SK-N-SH (cell line): ENCODE measurements around the gene AMELX. TPM values are rescaled to one million over a fixed set of nuclear protein-coding genes. Genes with fewer than 3 reads are reported as not detected.

Experiments
- CTCF ChIA-PET: fragments of 300-600, 350-600 bp; formaldehyde crosslinking; extraction: SDS; loops from one replicate; lab custom pipeline; 2021; lab: Yijun Ruan, JAX
- POLR2A ChIA-PET: fragments of 350-600 bp; sonication (Branson Sonifier 250); formaldehyde crosslinking; extraction: SDS; loops from one replicate; lab custom pipeline; 2020; ENCODE audit warnings: antibody characterized with exemption, inconsistent platforms; lab: Yijun Ruan, JAX
- DNase-seq: peaks from one replicate; pipeline ENCODE4 v3.0.0; 2012
- H2AFZ ChIP-seq: fragments of 200-600 bp; sonication (generic); 2 replicates; pipeline ENCODE4 v1.8.1; 2016; ENCODE audit warnings: antibody characterized with exemption, mild to moderate bottlenecking, low read depth
- H3F3A ChIP-seq: fragments of 200-600 bp; sonication (generic); replicated peaks from 2 replicates; pipeline ENCODE3; 2016; ENCODE audit warnings: antibody characterized with exemption, mild to moderate bottlenecking; ENCODE audit not compliant: insufficient read depth
- H3K27ac ChIP-seq, 2 experiments: fragments of 200-500 bp in 1 of 2; fragments of 200-600 bp in 1 of 2; sonication (Bioruptor generic) in 1 of 2; sonication (generic), shearing (Covaris generic) in 1 of 2; 2 replicates each; pipeline versions ENCODE4 v1.5.1 to v1.6.1; 2014 to 2016; ENCODE audit warnings: low read depth in 2 of 2, inconsistent platforms in 1 of 2, low read length in 1 of 2, mild to moderate bottlenecking in 1 of 2, mixed read lengths in 1 of 2
- H3K27me3 ChIP-seq: fragments of 200-600 bp; sonication (generic), shearing (Covaris generic); 2 replicates; pipeline ENCODE4 v1.6.1; 2016; ENCODE audit warnings: mixed run types; ENCODE audit not compliant: insufficient read depth
- H3K36me3 ChIP-seq, 2 experiments: fragments of 200-500 bp in 1 of 2; fragments of 200-600 bp in 1 of 2; sonication (Bioruptor generic) in 1 of 2; sonication (generic) in 1 of 2; replicated peaks in 1 of 2; 2 replicates each; pipeline versions ENCODE3 to v1.5.1; 2014 to 2016; ENCODE audit warnings: low read length in 1 of 2, mild to moderate bottlenecking in 1 of 2; ENCODE audit not compliant: insufficient read depth in 2 of 2, control insufficient read depth in 1 of 2
- H3K4me1 ChIP-seq, 2 experiments: fragments of 200-500 bp in 1 of 2; fragments of 200-600 bp in 1 of 2; sonication (Bioruptor generic) in 1 of 2; sonication (generic), shearing (Covaris generic) in 1 of 2; 2 replicates each; pipeline versions ENCODE4 v1.5.1 to v1.6.1; 2014 to 2016; ENCODE audit warnings: low read depth in 1 of 2, low read length in 1 of 2, mixed run types in 1 of 2; ENCODE audit not compliant: insufficient read depth in 2 of 2, control insufficient read depth in 1 of 2
- H3K4me2 ChIP-seq: fragments of 200-600 bp; sonication (generic), shearing (Covaris generic); 2 replicates; pipeline ENCODE4 v1.6.1; 2017; ENCODE audit warnings: mixed run types
- H3K4me3 ChIP-seq, 2 experiments: fragments of 200-500 bp in 1 of 2; fragments of 200-600 bp in 1 of 2; sonication (Bioruptor generic) in 1 of 2; sonication (generic), shearing (Covaris generic) in 1 of 2; 2 replicates each; pipeline versions ENCODE4 v1.5.1 to v1.8.1; 2014 to 2016; ENCODE audit warnings: low read depth in 2 of 2, inconsistent platforms in 1 of 2, low read length in 1 of 2, mild to moderate bottlenecking in 1 of 2, mixed read lengths in 1 of 2, moderate library complexity in 1 of 2
- H3K79me2 ChIP-seq: fragments of 200-600 bp; sonication (generic); 2 replicates; pipeline ENCODE4 v1.8.1; 2017; ENCODE audit warnings: mild to moderate bottlenecking; ENCODE audit not compliant: insufficient read depth
- H3K9ac ChIP-seq: fragments of 200-600 bp; sonication (generic); 2 replicates; pipeline ENCODE4 v1.6.1; 2017; ENCODE audit warnings: mixed run types
- H3K9me2 ChIP-seq: fragments of 200-600 bp; sonication (generic); 2 replicates; pipeline ENCODE4 v1.6.1; 2017; ENCODE audit warnings: mixed run types
- H3K9me3 ChIP-seq: fragments of 200-600 bp; sonication (generic); 2 replicates; pipeline ENCODE4 v1.6.1; 2017; ENCODE audit warnings: mixed run types, mild to moderate bottlenecking, moderate library complexity
- H4K20me1 ChIP-seq: fragments of 200-600 bp; sonication (generic); 2 replicates; pipeline ENCODE4 v1.6.1; 2017; ENCODE audit warnings: mild to moderate bottlenecking, mixed run types; ENCODE audit not compliant: insufficient read depth
- CTCF ChIP-seq: fragments of 200-600 bp; sonication (generic); IDR thresholded peaks from 2 replicates; pipeline ENCODE4 v1.6.1; 2017; ENCODE audit warnings: antibody characterized with exemption, mild to moderate bottlenecking, moderate library complexity
- ELF1 ChIP-seq: IDR thresholded peaks from 2 replicates; pipeline ENCODE4 v1.4.0; 2012
- FOXM1 ChIP-seq: IDR thresholded peaks from 2 replicates; pipeline ENCODE4 v1.4.0; 2012; ENCODE audit warnings: low read depth, mild to moderate bottlenecking
- GABPA ChIP-seq: IDR thresholded peaks from 2 replicates; pipeline ENCODE4 v1.4.0; 2012; ENCODE audit warnings: low read depth, mild to moderate bottlenecking
- GATA2 ChIP-seq: sonication (generic); formaldehyde crosslinking; IDR thresholded peaks from 2 replicates; pipeline ENCODE4 v1.5.0; 2020; ENCODE audit warnings: mild to moderate bottlenecking, missing genetic modification reagents
- JUND ChIP-seq: IDR thresholded peaks from 2 replicates; pipeline ENCODE4 v1.4.0; 2012
- MAX ChIP-seq: IDR thresholded peaks from 2 replicates; pipeline ENCODE4 v1.4.0; 2012; ENCODE audit warnings: low read depth
- MEF2A ChIP-seq: IDR thresholded peaks from 2 replicates; pipeline ENCODE4 v1.4.0; 2012; ENCODE audit warnings: low read depth, borderline replicate concordance
- MXI1 ChIP-seq: IDR thresholded peaks from 2 replicates; pipeline ENCODE4 v1.6.1; 2012; ENCODE audit warnings: mild to moderate bottlenecking, low read depth, low read length, improper control_type of control experiment
- POLR2AphosphoS5 ChIP-seq: IDR thresholded peaks from 2 replicates; pipeline ENCODE4 v1.6.1; 2012; ENCODE audit warnings: low read depth, low read length
- SIN3A ChIP-seq: IDR thresholded peaks from 2 replicates; pipeline ENCODE4 v1.6.1; 2012; ENCODE audit warnings: low read depth, mild to moderate bottlenecking, low read length, moderate library complexity, borderline replicate concordance
- TAF1 ChIP-seq: IDR thresholded peaks from 2 replicates; pipeline ENCODE4 v1.6.1; 2012; ENCODE audit warnings: low read depth, mild to moderate bottlenecking, low read length, moderate library complexity, borderline replicate concordance
- TCF12 ChIP-seq: IDR thresholded peaks from 2 replicates; pipeline ENCODE4 v1.4.0; 2012
- USF2 ChIP-seq: fragments of 150-350 bp; IDR thresholded peaks from 2 replicates; pipeline ENCODE4 v1.6.1; 2017; ENCODE audit warnings: antibody characterized with exemption, low read length, low read depth, borderline replicate concordance
- ZBTB33 ChIP-seq: IDR thresholded peaks from 2 replicates; pipeline ENCODE4 v1.4.0; 2012; ENCODE audit warnings: low read depth, borderline replicate concordance
- polyA plus RNA-seq, 3 experiments: library from polyadenylated mRNA; depleted of rRNA; stranded (reverse); fragments of >200 nt; gene quantifications; 2 replicates each; pipeline ENCODE4 v1.2.3, GENCODE V29; 2012
- TF ChIP-seq, protein P1 (sequence below): fragments of 150-350 bp; IDR thresholded peaks from 2 replicates; pipeline ENCODE4 v1.6.1; 2016; ENCODE audit warnings: mild to moderate bottlenecking, low read depth, low read length

Gene AMELX
- polyA plus RNA-seq, 1 of the 3 experiments (the other 2 are of a cell fraction), result not detected

GRCh38 chrX:11342673-11343072, 49.5 kb downstream of the AMELX start:
- no peaks in the 10 kb centered on the region for H3K9me3 ChIP-seq
- no peak overlapping the region for H2AFZ ChIP-seq
- POLR2A ChIA-PET, result no interaction called here

More at GRCh38 chrX:11342673-11343072, 49.5 kb downstream of the AMELX start:
- Histone ChIP-seq H3K4me2 (no peak overlapping the region), H3K9ac (peak overlapping the region; percentile 58; the same call in 1 of the 2 replicates), H3K79me2 (no peaks in the 10 kb centered on the region), H3K27ac (peak overlapping the region in 1 of 2 experiments; percentile 84; a peak in 2 of 4 replicates), H3K4me3 (no peak overlapping the region), H3K36me3 (no peaks in the 10 kb centered on the region), H3K9me2 (no peaks in the 10 kb centered on the region), H3K27me3 (peaks cover 4% of the 10 kb centered on the region; the same call in 1 of the 2 replicates), H3K4me1 (no peaks in the 10 kb centered on the region), H4K20me1 (no peaks in the 10 kb centered on the region), H3F3A (no peaks in the 10 kb centered on the region)
- TF ChIP-seq ZBTB33 (no peak), SIN3A (no peak), GATA2 (no peak), CTCF (no peak), TAF1 (no peak), JUND (no peak), MAX (no peak), ELF1 (no peak), MEF2A (no peak), TCF12 (no peak), USF2 (no peak), GABPA (no peak), FOXM1 (no peak), POLR2AphosphoS5 (no peak), MXI1 (no peak)
- TF ChIP-seq, protein P1, sequence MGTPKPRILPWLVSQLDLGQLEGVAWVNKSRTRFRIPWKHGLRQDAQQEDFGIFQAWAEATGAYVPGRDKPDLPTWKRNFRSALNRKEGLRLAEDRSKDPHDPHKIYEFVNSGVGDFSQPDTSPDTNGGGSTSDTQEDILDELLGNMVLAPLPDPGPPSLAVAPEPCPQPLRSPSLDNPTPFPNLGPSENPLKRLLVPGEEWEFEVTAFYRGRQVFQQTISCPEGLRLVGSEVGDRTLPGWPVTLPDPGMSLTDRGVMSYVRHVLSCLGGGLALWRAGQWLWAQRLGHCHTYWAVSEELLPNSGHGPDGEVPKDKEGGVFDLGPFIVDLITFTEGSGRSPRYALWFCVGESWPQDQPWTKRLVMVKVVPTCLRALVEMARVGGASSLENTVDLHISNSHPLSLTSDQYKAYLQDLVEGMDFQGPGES, result no peak
- DNase-seq, result no peak
- CTCF ChIA-PET, result interaction anchor here (1.2 kb wide), 1 partner anchor 42 kb away, joined by 3 read pairs; no protein-coding TSS in a partner anchor
